Tibial nerve (tissue), 4 donors: ENCODE results near the gene GPATCH11.

Experiments
- CTCF ChIP-seq, 5 experiments: fragments of 200-600 bp in 3 of 5; fragments of 450-650 bp in 2 of 5; sonication (generic) in 3 of 5; IDR thresholded peaks; one replicate each; pipeline ENCODE4 v1.5.1; 2016 to 2019; ENCODE audit warnings: antibody characterized with exemption in 5 of 5, mild to moderate bottlenecking in 3 of 5, moderate library complexity in 2 of 5
- EP300 ChIP-seq, 2 donors: sonication (generic); formaldehyde crosslinking; IDR thresholded peaks; one replicate each; pipeline ENCODE4 v1.6.1; 2017; ENCODE audit warnings: antibody characterized with exemption in 2 of 2, mild to moderate bottlenecking in 1 of 2
- POLR2A ChIP-seq, 2 donors: fragments of 450-650 bp; IDR thresholded peaks; one replicate each; pipeline ENCODE4 v1.6.1; 2017; ENCODE audit warnings: antibody characterized with exemption in 2 of 2, mild to moderate bottlenecking in 2 of 2, moderate library complexity in 2 of 2

- no peak for TF ChIP-seq CTCF (IDR thresholded peaks at IDR 0.05)
- no peak for TF ChIP-seq POLR2A (IDR thresholded peaks at IDR 0.05)
- no peak for TF ChIP-seq EP300 (IDR thresholded peaks at IDR 0.05)
Measured at GRCh38 chr2:37132914-37133313, 48.6 kb downstream of the GPATCH11 start.
